GM18873 (cell line): ENCODE results near the gene DCAF15.
A peak's percentile ranks its signal among the peaks of the same experiment; 100 is the strongest.
"Not testable (repeated sequence)": the region's sequence is repeated elsewhere in the genome, so short reads cannot be mapped to it uniquely, and the experiment has no call there.

ENCODE experiments used
- ATAC-seq: cut with Tn5 transposase; IDR thresholded peaks from one replicate; pipeline ENCODE4 v1.9.1; 2021; ENCODE audit warnings: mild to moderate bottlenecking, moderate library complexity, moderate number of reproducible peaks; ENCODE audit not compliant: unreplicated experiment, low FRiP score

DCAF15 gene

DNA sequence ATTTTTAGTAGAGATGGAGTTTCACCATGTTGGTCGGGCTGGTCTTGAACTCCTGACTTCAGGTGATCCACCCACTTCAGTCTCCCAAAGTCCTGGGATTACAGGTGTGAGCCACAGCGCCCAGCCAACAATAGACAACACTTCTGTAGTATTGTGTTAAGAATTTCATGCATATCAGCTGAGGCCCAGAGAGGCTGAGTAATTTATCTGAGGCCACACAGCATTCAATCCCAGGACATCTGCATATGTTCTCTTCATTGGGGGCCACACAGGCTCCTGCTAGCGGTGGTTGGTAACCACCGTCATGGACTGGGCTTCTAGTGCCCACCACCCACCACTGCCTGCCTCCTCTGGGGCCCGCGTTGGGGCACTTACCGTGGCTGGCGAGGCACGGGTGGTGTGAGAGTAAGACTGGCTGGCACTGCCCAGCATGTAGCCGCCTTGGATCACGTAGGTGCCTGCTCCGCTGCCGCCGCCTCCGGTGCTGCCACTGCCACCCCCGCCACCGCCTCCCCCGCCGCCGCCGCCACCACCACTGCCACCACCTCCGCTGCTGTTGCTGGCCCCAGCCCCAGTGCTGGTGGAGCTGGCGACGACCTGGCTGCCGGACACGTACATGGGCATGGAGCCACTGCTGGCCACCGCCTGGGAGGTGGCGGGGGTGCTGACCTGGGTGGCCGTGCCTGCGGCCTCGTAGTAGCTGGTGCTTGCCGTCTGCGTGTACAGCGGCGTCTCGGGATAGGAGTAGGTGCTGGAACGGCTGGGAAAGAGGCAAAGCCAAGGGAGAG lies 20.3 kb downstream of the DCAF15 start:
- ATAC-seq, result no peak

DNA sequence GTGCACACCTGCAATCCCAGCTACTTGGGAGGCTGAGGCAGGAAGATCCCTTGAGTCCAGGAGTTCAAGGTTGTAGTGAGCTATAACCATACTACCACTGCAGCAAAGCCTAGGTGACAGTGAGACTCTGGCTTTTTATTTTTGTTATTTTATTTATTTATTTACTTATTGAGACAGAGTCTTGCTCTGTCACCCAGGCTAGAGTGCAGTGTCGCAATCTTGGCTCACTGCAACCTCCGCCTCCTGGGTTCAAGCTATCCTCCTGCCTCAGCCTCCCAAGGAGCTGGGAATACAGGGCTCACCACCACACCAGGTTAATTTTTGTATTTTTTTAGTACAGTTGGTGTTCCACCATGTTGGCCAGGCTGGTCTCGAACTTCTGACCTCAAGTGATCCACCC lies 21.2 kb downstream of the DCAF15 start:
- ATAC-seq, result not testable (repeated sequence)

DNA sequence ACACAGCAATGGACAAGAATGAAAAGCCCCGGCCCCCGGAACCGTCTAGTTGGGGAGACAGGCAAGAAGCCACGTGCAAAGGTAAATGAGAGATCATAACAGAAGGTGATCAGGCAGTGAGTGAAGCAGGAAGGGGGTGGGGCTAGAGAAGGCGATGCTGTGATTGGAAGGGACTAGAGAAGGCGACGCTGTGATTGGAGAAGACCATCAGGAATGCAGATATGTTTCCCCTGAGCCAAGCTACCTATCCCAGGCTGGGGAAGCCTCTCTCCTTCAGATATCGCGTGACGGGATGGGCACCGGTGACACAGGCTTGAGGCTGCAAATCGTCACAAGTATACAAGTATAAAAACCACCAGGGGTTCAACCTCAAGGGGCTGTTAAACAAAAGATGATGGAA lies 21.8 kb downstream of the DCAF15 start:
- no peak for ATAC-seq

DNA sequence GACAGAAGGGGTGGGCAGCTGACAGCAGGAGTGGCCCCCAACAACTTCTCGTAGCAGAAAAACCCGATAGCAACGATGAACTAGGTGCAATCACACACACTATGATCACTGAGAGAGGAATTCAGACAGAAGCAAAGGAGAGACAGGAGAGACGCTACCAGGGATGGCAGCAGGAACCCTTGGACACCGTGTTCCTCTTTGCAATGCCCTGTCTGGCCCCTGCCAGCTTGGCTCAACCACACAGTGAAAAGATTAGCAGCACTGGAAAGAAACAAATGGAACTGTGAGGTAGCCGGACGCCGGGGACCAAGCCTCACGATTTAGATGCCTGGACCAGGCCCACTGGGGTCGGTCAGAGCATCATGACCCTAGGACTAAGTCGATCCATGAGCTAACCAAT lies 23.6 kb downstream of the DCAF15 start:
- no peak for ATAC-seq

DNA sequence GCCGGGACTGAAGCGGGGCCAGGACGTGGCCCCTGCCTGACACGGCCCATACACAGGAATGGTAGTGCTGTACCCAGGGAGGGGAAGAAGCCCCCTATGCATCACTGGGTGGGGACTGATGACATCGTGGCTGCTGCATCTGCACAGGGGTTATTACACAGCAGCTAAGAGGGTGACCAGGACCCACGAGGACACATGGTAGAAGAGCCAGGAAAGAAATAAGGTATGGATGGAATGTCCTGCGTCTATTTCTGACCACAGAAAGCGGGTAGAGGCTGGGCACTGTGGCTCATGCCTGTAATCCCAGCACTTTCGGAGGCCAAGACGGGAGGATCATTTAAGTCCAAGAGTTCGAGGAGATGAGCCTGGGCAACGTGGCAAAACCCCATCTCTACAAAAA lies 24.1 kb downstream of the DCAF15 start:
- ATAC-seq, result no peak

DNA sequence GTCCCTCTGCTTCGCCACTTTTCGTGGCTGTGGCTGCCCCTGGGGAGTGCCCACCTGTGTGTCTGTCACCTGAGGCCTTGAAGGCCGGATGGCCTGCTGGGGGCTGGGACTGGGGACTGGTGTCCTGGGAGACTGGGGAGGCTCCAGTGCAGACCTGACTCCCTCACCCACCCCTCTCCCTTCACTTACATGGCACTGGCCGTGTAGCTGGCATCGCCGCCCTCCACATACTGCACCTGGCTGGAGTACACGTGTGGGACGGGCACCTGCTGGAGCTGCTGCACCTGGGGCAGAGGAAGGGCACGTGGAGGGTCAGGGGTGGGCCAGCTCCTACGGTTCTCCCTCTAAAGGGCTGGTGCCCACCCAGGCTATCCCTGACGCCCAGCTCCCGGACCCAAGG lies 25.5 kb downstream of the DCAF15 start:
- no peak for ATAC-seq

DNA sequence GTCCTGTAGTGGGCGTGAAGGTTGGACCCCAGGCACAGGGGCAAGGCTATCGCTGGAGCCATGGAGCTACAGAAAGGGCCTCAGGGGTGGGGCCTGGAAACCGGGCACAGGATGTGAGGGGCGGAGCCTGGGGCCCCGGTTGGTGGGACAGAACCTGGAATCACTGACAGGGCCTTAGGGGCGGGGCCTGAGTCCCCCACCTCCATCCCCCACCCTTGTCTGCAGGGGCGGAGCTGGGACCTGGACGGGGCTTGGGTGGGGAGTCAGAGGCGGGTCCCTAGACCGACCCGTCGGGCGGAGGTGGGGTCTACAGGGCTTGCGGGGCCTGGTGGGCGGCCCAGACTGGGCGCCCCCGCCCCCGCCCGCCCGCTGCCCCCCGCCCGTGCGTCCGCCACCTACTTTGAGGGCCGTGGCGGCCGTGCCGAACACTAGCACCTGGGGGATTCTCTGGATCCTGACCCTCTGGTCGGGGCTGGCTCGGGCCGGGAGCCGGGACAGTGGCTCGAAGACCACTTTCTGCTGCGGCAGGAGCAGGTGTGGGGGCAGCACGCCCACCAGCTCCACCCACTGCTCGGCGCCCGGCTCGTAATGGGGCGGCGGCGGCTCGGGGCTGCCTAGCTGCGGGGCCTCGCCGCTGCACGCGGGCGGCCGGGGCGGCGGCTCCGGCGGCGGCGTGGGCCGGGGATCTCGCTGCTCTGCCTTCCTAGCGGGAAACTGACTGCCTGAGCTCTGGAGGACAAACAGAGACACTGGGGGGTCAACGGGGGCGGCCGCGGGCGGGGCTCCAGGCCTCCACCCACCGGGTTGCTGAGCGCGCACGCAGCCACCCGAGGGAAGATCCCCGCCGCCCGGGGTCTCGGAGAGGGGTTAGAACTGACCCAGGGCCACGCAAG lies 26.3 kb downstream of the DCAF15 start:
- no peak for ATAC-seq

DNA sequence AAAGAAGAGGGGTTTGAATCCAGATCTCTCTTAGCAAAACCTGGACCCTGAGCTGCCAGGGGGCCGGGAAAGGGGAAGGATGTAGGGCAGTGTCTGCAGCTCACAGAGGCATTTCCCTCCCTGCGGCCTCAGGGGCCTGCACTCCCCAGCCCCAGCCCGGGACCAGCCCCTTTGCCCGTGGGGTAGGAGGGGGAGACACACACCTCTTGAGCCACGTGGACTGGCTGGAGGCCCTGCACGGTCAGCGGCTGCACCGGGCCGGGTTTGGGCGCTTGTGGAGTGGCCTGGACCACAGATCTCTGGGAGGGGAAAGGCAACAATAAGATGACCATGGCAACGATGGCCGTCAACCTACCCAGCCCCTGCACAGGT lies 26.9 kb downstream of the DCAF15 start:
- no peak for ATAC-seq

DNA sequence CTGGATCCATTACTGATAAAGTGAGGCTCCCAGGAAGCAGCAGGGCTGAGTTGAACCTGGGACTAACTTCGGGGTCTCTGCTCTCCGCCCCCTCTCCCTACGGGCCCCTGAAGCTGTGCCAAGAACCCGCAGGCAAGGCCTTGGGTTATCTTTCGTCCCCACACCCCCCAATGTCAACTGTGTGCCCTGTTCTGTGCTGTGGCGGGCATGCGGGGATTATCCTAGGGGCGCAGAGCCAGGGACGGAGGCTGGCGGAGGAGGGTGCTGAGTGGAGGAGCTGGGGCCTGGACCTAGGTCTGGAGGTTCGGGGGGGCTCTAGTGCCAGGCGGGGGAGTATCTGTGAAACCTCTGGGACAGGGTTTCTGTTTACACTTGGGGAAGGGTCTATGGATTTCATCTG lies 27.4 kb downstream of the DCAF15 start:
- no peak for ATAC-seq

DNA sequence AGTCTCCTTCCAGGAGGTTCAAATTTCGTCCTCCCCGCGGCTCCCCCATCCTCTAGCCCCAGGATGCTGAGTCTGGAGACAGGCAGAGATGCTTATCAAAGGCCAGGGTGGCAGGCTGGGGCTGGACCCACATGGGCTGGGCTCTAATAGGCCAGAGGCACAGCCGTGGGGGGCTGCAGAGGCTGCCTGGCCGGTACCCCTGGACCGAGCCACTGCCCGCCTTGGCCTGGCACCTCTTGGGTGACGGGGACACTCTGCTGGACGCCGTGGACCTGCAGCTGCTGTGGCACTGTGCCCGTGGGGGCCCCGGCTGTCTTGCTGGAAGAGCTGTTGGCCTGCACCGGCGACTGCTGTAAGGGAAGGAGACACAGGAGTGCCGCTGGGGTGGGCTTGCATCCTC lies 28.0 kb downstream of the DCAF15 start:
- ATAC-seq, result no peak

DNA sequence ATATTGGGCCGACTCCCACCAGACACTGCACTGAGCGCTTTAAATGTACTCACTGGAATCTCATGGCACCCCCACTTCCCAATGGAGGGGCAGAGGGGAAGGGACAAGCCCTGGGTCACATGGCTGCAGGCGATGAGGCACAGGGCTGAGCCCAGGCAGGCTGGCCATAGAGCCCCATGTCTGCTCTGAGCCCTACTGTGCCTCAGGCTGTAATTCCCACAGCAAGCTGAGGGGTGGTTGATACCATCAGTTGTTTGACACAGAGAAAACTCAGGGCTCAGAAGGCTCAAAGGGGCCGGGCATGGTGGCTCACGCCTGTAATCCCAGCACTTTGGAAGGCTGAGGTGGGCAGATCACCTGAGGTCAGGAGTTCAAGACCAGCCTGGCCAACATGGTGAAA lies 28.7 kb downstream of the DCAF15 start:
- ATAC-seq, result no peak

DNA sequence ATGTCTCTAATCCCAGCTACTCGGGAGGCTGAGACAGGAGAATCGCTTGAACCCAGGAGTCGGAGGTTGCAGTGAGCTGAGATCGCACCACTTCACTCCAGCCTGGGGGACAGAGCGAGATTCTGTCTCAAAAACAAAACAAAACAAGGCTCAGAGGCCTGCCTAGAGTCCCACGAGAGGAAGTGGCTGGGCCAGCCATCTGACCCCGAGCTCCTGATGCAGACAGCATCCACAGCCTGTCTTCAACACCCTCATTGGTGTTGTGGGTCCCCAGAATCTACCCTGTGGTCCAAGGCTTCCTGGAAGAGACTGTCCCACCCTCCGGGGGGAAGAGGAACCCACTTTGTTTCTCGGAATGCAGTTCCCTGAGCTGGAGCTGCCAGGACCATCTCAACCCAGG lies 29.2 kb downstream of the DCAF15 start:
- no peak for ATAC-seq

DNA sequence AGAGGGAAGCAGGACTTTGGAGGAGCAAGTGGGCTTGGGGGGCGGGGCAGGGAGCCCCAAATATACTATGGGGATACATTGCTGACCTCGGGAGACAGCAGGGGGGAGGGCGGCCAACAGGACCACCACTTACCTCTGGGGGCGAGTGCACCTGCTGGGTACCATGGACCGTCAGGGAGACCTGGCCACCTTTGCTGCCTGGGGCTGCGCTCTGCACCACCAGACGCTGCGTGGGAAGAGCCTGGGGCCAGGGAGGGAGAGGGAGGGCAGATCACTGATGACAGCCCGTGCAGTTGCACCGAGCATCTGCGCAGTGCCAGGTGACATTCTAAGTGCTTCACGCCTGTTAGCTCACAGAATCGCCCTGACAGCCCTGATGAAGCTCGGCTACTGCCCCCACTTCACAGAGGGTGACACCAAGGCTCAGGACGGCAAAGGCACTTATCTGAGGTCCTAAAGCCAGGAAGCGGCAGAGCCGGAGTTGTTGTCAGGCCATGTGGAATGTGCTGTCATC lies 29.7 kb downstream of the DCAF15 start:
- no peak for ATAC-seq

DNA sequence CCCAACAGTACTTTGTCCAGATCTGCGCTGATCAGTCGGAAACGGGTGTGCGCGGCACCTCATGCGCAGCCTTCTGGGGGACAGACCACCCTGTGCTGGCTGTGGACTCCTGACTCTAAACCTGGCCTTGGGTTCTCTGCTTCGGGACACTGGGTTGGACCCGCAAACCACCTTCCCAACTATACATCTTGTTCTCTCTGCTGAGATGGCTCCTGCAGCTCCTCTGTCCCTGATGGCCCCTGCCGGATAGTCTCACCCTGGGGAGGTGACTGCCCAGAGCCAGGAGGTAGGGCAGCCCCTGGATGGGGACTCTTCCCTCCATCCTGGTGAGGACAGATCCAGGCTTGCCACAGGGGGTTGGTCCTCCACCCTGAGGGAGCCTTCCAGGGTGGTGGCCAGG lies 30.5 kb downstream of the DCAF15 start:
- no peak for ATAC-seq

DNA sequence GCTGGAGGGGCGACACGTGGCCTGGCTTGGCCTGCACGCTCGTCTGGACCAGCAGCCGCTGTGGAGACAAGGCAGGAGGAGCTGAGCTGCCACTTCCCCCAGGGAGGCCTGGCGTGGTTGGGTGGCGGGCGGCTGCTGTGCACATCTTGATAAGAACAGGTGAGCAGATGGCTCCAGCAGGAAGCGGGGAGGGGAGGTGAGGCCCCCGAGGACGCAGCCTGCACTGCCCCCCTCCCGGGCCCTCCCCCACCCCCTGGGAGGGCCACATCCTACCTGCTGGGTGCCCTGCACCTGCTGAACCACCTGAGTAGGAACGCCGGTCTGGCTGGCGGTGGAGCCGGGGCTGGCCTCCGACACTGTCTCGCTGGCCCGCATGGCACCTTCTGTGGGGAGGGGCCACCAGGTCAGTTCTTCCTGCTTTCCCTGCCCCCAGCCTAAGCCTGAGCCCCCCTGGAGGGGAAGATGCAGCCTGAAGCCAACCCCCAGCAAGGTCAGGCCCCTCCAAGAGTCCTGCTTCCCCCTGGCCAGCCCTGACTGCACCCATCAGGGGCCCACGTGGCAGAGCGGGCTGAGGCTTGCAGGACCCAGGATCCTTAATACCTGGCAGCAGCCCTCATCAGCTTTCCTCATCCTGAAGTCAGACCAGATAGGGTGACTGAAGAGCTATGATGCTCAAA lies 31.0 kb downstream of the DCAF15 start:
- no peak for ATAC-seq

DNA sequence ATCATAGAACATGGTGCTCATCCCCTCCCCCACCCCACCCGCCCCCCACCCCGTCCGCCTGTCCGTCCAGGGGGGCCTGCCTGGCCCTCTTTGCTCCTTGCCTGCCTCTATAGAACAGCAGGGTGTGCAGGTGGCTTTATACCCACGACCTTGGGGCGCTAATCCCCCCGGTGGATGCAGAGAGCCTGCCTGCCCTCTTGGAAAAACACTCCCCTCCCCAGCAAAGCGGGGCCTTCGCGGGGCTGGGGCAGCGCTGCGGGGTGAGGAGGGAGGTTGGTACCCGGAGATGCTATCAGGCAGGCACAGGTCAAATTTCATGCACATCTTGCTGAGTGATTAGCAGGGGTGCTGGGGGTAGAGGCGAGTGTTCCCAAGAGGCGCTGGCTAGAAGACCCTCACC lies 31.9 kb downstream of the DCAF15 start:
- ATAC-seq, result no peak

DNA sequence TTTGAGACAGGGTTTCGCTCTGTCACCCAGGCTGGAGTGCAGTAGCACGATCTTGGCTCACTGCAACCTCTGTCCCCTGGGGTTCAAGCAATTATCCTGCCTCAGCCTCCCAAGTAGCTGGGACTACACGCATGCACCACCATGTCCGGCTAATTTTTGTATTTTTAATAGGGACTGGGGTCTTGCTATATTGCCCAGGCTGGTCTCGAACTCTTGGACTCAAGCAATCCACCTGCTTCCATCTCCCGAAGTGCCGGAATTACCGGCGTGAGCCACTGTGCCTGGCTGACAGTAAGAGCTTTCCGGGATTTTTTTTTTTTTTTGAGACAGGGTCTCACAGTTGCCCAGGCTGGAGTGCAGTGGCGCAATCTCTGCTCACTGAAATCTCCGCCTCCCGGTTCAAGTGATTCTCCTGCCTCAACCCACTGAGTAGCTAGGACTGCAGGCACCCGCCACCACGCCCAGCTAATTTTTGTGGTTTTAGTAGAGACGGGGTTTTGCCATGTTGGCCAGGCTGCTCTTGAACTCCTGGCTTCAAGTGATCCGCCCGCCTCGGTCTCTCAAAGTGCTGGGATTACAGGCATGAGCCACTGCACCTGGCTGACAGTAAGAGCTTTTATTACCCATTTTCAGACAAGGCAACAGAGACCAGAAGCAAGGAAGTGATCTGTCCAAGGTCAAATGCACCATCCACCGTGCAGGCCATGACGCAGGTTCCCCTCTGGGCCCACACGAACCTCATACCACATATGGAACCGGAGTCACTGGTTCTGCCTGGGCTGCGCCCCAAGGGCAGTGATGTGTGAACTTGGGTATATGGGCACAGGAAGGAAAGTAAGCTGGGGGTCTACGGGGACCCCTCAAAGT lies 32.8 kb downstream of the DCAF15 start:
- ATAC-seq, result no peak

DNA sequence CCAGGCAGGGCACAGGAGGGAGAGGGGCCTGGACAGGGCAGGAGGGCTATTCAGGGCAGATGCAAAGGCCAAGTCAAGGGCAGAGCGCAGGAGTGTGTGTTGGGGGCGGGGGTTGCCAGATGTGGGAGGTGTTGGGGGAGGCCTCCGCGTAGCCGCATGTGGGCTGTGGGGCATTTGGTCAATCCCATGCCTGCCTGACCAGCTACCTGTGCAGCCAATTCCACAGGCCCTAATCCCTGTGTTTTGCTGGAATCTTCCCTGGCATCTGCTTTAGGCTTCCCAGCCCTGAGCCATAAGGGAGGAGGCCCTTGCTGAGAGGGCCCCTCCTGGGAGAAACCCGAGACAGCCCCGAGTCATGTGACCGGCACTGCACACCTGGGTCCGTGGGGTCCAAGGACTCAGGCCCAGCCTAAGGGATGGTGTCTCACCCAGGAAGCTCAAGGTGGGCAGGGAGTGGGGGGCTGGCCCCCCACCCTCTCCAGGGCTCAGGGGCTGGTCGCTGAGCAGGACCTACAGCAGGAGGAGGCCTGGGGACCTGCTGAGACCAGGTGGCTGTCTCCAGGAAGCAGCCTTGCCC lies 33.5 kb downstream of the DCAF15 start:
- peak; percentile 12 for ATAC-seq

DNA sequence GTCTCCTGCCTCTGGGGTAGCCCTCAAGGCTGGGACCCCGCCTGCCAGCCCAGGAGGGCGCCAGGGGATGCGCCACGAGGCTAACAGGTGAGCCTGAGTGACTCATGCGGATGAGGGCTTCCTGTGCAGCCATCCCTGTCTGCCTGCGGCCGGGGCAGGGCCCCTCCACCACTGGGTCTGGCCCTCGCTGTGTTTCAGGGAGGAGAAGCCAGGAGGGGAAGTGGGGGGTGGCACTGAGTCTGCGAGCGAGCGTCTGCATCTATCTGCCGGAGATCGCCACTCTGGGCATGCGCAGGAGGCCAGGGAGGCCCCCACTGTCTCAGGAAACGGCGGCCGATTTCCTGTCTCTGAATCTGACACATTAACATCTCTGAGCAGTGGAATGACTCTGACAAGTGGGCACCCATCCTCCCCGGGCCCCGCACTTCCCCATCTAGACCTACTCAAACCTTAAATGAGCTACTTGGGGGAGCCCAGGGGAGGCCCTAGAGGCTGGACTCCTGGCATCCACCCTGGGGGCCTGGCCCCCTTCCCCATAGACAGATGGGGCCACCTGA lies 34.1 kb downstream of the DCAF15 start:
- ATAC-seq, result peak; percentile 53
